ENCODE data around the gene PCBP3. TPM values are rescaled to one million over a fixed set of nuclear protein-coding genes. Genes with fewer than 3 reads are reported as not detected.

Gene PCBP3
- total RNA-seq, 6 experiments from 2014 or later: not detected

DNA sequence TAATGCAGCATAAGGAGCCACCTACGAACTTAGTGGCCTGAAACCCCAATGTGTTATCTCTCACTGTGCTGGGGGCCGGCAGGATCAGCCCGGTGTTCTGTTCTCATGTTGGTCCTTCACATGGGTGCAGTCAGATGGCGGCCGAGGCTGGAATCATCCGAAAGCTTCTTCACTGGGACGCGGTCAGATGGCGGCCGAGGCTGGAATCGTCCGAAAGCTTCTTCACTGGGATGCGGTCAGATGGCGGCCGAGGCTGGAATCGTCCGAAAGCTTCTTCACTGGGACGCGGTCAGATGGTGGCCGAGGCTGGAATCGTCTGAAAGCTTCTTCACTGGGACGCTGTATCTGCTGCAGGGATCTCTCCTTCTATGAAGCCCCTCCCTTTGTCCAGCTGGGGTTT lies 12.6 kb upstream of the PCBP3 start:
- no peaks in the 10 kb centered on the region for H3K9me3 Mint-ChIP-seq
- no peak overlapping the region for H3K4me3 Mint-ChIP-seq
- no peaks in the 10 kb centered on the region for H3K36me3 Mint-ChIP-seq (ENCODE audit: low read depth)
- no peak overlapping the region for H3K27ac Mint-ChIP-seq
- DNase-seq: no peak
- H3K27me3 Mint-ChIP-seq (ENCODE audit: insufficient read depth): peaks cover 22% of the 10 kb centered on the region
- TF ChIP-seq, protein P1, sequence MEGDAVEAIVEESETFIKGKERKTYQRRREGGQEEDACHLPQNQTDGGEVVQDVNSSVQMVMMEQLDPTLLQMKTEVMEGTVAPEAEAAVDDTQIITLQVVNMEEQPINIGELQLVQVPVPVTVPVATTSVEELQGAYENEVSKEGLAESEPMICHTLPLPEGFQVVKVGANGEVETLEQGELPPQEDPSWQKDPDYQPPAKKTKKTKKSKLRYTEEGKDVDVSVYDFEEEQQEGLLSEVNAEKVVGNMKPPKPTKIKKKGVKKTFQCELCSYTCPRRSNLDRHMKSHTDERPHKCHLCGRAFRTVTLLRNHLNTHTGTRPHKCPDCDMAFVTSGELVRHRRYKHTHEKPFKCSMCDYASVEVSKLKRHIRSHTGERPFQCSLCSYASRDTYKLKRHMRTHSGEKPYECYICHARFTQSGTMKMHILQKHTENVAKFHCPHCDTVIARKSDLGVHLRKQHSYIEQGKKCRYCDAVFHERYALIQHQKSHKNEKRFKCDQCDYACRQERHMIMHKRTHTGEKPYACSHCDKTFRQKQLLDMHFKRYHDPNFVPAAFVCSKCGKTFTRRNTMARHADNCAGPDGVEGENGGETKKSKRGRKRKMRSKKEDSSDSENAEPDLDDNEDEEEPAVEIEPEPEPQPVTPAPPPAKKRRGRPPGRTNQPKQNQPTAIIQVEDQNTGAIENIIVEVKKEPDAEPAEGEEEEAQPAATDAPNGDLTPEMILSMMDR (IDR thresholded peaks at IDR 0.05): no peak
- no peaks in the 10 kb centered on the region for H3K4me1 Mint-ChIP-seq (ENCODE audit: low read depth)

DNA sequence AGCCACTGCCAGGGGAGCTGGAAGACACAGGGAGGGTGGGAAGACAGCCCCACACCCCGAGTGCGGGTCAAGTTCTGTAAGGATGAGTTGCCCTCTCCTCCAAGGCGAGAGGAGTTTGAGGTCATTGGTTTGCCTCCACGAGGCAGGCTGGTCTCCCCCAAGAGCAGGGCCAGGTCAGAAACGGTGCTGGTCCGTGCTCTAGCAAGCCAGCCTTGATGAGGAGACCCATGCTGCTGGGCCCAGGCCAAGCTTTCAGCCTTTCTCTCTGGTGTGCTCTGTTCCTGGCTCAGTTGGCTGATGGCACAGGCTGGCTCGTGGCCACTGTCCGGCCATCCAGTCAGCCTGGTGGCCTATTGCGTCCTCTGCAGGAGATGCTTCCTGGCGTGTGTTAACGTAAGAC lies 12.0 kb upstream of the PCBP3 start:
- Mint-ChIP-seq H3K27me3 (ENCODE audit: insufficient read depth) (peaks cover 22% of the 10 kb centered on the region), H3K27ac (no peak overlapping the region), H3K36me3 (ENCODE audit: low read depth) (no peaks in the 10 kb centered on the region), H3K9me3 (no peaks in the 10 kb centered on the region), H3K4me1 (ENCODE audit: low read depth) (no peaks in the 10 kb centered on the region), H3K4me3 (no peak overlapping the region)
- TF ChIP-seq, protein P1 (IDR thresholded peaks at IDR 0.05): no peak
- no peak for DNase-seq

DNA sequence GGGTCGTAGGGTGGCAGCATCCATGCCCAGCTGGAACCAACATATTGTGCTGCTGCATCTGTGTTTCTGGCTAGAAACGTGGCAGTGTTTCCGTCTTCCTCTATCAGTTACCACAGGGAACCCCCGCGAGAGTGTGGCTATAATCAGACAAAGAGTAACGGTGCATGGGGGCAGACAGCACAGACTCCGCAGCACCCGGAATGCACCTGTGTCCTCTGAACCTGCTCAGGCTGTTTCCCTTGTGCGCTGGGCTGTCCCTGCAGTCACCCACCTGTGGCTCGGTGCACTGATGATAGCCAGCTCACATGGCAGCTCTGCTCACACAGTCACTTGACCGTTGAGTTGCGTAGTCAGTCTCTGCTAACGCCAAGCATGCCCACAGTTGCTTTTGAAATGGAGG lies 11.4 kb upstream of the PCBP3 start:
- H3K27me3 Mint-ChIP-seq (ENCODE audit: insufficient read depth): peaks cover 18% of the 10 kb centered on the region
- H3K4me1 Mint-ChIP-seq (ENCODE audit: low read depth): no peaks in the 10 kb centered on the region
- no peak for DNase-seq
- no peak overlapping the region for H3K4me3 Mint-ChIP-seq
- TF ChIP-seq, protein P1 (IDR thresholded peaks at IDR 0.05): no peak
- H3K9me3 Mint-ChIP-seq: no peaks in the 10 kb centered on the region
- no peaks in the 10 kb centered on the region for H3K36me3 Mint-ChIP-seq (ENCODE audit: low read depth)
- no peak overlapping the region for H3K27ac Mint-ChIP-seq

DNA sequence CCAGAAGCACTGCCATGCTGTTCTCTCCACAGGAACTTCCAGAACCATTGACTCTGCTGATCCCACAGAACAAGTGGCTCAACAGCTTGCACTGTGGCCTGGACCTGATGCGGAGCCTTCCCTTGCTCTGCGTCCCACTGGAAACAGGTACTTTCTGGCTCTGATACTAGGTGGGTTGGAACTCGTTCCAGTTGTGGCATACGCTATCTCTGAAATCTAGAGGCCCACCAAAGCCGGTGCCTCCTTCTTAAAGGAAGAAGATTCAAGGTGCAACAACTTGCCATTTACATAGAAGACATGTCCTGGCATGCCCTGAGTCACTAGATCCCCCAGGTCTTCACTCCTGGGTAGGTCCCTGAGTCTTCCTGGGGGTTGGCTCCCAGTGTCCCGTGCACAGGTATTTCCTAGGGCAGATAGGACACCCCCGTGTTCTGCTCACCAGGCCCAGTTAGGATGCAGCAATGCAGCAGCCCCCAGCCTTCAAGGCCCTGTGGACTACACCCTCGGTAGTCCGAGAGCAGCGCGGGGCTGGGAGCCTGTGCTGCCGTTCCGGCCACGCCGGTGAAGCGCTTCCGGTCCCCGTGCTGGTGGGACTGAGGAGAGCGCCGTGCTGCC lies 10.8 kb upstream of the PCBP3 start:
- Mint-ChIP-seq H3K27me3 (ENCODE audit: insufficient read depth) (peaks cover 15% of the 10 kb centered on the region), H3K9me3 (no peaks in the 10 kb centered on the region), H3K4me3 (no peak overlapping the region), H3K4me1 (ENCODE audit: low read depth) (no peaks in the 10 kb centered on the region), H3K27ac (no peak overlapping the region), H3K36me3 (ENCODE audit: low read depth) (no peaks in the 10 kb centered on the region)
- TF ChIP-seq, protein P1 (IDR thresholded peaks at IDR 0.05): no peak
- DNase-seq: no peak

DNA sequence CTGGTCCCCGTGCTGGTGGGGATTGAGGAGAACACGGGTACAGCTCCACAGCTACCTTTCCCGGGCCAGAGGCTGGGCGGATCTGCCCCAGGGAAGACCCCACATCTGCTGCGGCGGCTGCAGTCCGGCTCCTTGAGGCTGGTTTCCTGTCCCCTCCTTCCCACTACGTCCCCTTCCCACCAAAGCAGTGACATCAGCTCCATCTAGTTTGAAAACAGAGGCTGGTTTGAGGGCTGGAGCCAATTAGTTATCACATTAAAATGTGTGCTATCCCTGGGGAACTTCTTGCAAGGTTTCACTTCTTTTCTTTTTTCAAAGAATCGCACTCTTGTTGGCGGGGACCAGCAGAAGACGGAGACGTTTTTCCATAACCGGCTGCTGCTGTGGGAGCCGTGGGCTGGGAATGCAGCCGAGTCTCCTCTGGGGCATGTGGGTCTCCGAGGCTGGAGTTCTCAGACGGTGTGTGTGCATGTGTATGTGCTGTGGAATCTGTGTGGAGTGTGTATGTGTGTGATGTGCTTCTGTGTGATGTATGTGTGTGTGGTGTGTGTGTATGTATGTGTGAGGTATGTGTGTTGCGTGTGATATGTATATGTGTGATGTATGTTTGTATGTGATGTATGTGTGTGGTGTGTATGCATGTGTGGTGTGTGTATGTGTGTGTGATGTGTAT lies 8.9 kb upstream of the PCBP3 start:
- no peak overlapping the region for H3K27ac Mint-ChIP-seq
- no peaks in the 10 kb centered on the region for H3K36me3 Mint-ChIP-seq (ENCODE audit: low read depth)
- no peak overlapping the region for H3K4me3 Mint-ChIP-seq
- TF ChIP-seq, protein P1 (IDR thresholded peaks at IDR 0.05): no peak
- no peaks in the 10 kb centered on the region for H3K9me3 Mint-ChIP-seq
- no peaks in the 10 kb centered on the region for H3K4me1 Mint-ChIP-seq (ENCODE audit: low read depth)
- H3K27me3 Mint-ChIP-seq (ENCODE audit: insufficient read depth): peaks cover 16% of the 10 kb centered on the region
- no peak for DNase-seq

All from HFFc6 (cell line).